Measurements from ENCODE around the gene PHACTR1.
"Not testable (repeated sequence)": the region's sequence is repeated elsewhere in the genome, so short reads cannot be mapped to it uniquely, and the experiment has no call there.

The PHACTR1 gene

GRCh38 chr6:13120483-13121482 lies 404.2 kb downstream of the PHACTR1 start:
- no peak for DNase-seq

- no peak for DNase-seq
These were observed 407.6 kb downstream of the PHACTR1 start for GRCh38 chr6:13124131-13124530.

GRCh38 chr6:13125841-13126240 lies 409.3 kb downstream of the PHACTR1 start:
- no peak for DNase-seq

- no peak for DNase-seq
These were observed 415.5 kb downstream of the PHACTR1 start for GRCh38 chr6:13131935-13132661.

GRCh38 chr6:13133894-13134293 lies 417.3 kb downstream of the PHACTR1 start:
- not testable (repeated sequence) for DNase-seq

- DNase-seq, result no peak
These were observed 418.6 kb downstream of the PHACTR1 start for GRCh38 chr6:13135152-13135551.

- no peak for DNase-seq
These were observed 422.6 kb downstream of the PHACTR1 start for GRCh38 chr6:13139119-13139518.

GRCh38 chr6:13140980-13141379 lies 424.4 kb downstream of the PHACTR1 start:
- no peak for DNase-seq

GRCh38 chr6:13141387-13141786 lies 424.8 kb downstream of the PHACTR1 start:
- no peak for DNase-seq

- DNase-seq, result no peak
These were observed 426.0 kb downstream of the PHACTR1 start for GRCh38 chr6:13142611-13143010.

GRCh38 chr6:13146442-13146841 lies 429.9 kb downstream of the PHACTR1 start:
- no peak for DNase-seq

GRCh38 chr6:13147376-13147775 lies 430.8 kb downstream of the PHACTR1 start:
- no peak for DNase-seq

GRCh38 chr6:13147782-13148181 lies 431.2 kb downstream of the PHACTR1 start:
- DNase-seq, result no peak

- DNase-seq, result no peak
These were observed 436.2 kb downstream of the PHACTR1 start for GRCh38 chr6:13152764-13153163.

GRCh38 chr6:13156381-13156780 lies 439.8 kb downstream of the PHACTR1 start:
- DNase-seq, result no peak

- no peak for DNase-seq
These were observed 440.7 kb downstream of the PHACTR1 start for GRCh38 chr6:13157293-13157692.

- DNase-seq, result no peak
These were observed 442.7 kb downstream of the PHACTR1 start for GRCh38 chr6:13159300-13159699.

- DNase-seq, result not testable (repeated sequence)
These were observed 443.3 kb downstream of the PHACTR1 start for GRCh38 chr6:13159822-13160221.

- DNase-seq, result no peak
These were observed 446.8 kb downstream of the PHACTR1 start for GRCh38 chr6:13163161-13163944.

GRCh38 chr6:13164291-13164690 lies 447.7 kb downstream of the PHACTR1 start:
- no peak for DNase-seq

GRCh38 chr6:13165502-13166172 lies 449.1 kb downstream of the PHACTR1 start:
- DNase-seq, result no peak

GRCh38 chr6:13166269-13166668 lies 449.7 kb downstream of the PHACTR1 start:
- no peak for DNase-seq

Data from activated gamma-delta T cell treated with Interleukin-2 at 50 U/mL for 16 hours (primary cell).